Measurements from ENCODE around the gene NCOA1.
"Not testable (repeated sequence)": the region's sequence is repeated elsewhere in the genome, so short reads cannot be mapped to it uniquely, and the experiment has no call there.

Gene NCOA1

DNA sequence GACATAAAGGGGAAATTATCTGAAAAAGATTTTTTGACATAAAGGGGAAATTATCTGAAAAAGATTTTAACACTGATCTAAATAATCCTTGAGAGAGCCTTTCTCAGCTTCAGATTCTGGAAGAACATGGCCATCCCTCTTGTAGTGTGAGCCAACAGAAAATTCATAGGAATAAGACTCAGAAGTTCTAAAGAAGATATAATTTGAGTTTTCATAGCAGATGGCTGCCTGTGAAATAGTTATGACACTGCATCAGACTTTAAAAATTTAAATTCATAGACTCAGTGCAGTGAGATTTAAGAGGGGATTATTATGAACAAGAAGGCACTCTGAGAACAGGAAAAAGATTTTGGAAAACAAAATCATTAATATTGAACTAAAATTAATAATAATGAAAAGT is 50.6 kb downstream of the NCOA1 start:
- DNase-seq = no peak

GRCh38 chr2:24542269-24542872 is 51.3 kb downstream of the NCOA1 start:
- no peak for DNase-seq

DNA sequence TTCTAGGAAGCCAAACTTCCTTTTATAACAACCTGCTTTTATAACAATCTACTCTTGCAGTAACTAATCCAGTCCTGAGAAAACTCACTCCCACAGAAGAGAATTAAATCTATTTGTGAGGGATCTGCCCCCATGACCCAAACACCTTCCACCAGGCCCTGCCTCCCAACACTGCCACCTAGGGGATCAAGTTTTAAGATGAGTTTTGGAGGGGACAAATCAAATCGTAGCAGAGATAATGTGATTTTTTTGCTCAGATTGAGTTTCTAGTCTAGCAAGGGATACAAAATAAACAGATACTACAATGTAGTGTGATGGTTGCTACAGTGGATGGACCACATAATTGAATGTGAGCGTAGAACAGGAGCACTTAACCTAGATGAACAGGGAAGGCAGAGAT is 52.2 kb downstream of the NCOA1 start:
- DNase-seq = no peak

DNA sequence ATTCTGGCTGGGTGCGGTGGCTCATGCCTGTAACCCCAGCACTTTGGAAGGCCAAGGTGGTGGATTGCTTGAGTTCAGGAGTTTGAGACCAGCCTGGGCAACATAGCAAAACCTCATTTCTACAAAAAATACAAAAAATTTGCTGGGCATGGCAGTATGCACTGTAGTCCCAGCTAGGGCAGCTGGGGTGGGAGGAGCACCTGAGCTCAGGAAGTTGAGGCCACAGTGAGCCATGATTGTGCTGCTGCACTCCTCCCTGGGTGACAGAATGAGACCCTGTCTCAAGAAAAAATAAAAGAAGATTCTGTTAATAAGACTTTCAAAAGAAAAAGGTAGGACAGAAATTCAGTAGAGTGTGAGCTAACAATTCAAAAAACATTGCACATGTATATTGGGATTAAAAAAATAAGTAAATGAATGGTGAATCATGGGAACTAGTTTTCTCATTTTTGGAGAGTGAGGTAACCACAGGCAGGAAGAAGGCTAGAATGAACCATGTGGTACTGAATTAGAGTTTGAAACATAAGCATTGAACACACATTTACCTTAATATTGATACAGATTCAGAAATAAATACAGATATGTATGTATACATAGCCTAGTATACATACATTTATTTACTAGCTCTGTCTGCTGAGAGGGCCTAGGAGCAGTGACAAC is 53.5 kb downstream of the NCOA1 start:
- no peak for DNase-seq

- no peak for DNase-seq
Observed at GRCh38 chr2:24546669-24547068, 55.6 kb downstream of the NCOA1 start.

DNA sequence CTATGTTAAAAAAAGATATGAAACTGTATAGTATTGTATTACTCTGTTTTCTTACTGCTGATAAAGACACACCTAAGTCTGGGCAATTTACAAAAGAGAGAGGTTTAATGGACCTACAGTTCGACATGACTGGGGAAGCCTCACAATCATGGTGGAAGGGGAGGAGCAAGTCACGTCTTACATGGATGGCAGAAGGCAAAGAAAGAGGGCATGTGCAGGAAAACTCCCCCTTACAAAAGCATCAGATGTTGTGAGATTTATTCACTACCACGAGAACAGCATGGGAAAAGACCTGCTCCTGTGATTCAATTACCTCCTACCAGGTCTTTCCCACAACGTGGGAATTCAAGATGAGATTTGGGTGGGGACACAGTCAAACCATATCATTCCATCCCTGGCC is 57.0 kb downstream of the NCOA1 start:
- no peak for DNase-seq

DNA sequence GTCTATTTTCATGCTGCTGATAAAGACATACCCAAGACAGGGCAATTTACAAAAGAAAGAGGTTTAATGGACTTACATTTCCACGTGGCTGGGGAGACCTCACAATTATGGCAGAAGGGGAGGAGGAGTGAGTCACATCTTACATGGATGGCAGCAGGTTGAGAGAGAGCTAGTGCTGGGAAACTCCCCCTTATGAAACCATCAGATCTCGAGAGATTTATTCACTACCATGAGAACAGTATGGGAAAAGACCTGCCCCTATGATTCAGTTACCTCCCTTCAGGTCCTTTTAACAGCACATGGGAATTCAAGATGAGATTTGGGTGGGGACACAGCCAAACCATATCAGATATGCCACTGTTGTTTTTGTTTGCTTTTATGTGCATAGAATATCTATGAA is 59.2 kb downstream of the NCOA1 start:
- not testable (repeated sequence) for DNase-seq

DNA sequence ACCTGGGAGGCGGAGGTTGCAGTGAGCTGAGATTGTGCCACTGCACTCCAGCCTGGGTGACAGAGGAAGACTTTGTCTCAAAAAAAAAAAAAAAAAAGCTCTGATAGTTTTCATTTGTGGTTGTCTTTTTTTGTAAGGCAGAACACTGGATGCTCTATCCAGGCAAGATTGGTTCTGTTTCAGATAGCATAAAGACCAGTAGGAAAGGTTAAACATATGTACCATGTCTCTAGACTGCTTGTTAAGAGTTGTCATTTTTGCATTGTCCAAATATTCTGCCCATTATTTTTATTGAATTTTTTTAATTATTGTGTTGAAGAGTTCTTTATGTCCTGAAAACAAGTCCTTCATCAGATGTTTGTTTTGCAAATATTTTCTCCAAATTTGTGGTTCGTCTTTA is 60.0 kb downstream of the NCOA1 start:
- DNase-seq = no peak

- DNase-seq = no peak
Observed at GRCh38 chr2:24552836-24553235, 61.8 kb downstream of the NCOA1 start.

DNA sequence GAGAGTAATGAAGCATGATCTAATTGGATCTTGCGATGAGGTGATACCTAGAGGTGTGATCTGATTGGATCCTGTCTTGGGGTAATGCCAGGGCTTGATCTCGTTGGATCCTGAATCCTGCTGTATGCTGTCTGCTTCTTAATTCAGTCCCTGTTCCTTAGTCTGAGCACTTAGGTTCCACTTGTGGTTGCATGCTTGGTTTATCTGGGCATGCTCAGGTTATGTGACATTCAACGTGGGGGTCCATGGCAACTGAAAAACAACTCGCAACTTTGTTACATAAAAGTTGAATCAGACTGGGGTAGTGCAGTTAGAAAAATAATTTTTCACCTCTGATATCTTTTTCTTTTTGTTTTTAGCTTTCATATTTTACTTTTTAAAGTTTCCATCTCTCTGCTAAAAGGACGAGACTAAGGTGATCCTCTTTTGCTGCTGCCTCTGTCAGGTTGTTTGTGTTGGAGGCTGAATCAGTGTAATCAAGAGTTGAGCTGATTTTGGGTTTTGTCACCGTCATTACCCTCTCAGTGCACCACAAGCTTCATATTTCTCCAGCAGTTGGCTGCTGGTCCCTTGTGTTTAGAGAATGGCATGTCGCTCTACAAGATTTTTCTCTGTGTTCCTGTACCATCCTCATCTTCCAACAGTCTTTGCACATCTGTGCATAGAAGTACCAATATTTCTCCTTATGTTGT is 67.9 kb downstream of the NCOA1 start:
- DNase-seq = no peak

- no peak for DNase-seq
Observed at GRCh38 chr2:24559473-24560113, 68.5 kb downstream of the NCOA1 start.

GRCh38 chr2:24565537-24565936 is 74.5 kb downstream of the NCOA1 start:
- DNase-seq = no peak

- no peak for DNase-seq
Observed at GRCh38 chr2:24566209-24566608, 75.2 kb downstream of the NCOA1 start.

- no peak for DNase-seq
Observed at GRCh38 chr2:24566630-24567029, 75.6 kb downstream of the NCOA1 start.

DNA sequence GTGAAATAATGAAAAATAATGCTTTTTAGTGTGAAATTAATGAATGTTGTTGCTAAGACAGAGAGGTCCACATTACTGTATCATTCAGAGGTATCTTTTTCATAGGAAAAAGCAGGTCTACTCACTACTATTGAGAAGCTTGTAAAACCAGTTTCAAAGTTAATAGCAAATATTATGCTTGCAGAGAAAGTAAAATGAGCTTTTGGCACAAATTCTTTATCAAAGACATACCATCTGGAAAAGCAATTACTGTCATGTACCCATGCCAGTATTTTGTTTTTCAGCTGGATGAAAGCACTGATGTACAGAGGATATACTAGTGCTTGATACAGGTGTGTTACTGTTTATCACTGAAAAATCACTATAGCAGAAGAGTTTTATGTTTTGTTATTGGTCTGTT is 77.5 kb downstream of the NCOA1 start:
- DNase-seq = no peak

- DNase-seq = not testable (repeated sequence)
Observed at GRCh38 chr2:24569565-24569964, 78.5 kb downstream of the NCOA1 start.

DNA sequence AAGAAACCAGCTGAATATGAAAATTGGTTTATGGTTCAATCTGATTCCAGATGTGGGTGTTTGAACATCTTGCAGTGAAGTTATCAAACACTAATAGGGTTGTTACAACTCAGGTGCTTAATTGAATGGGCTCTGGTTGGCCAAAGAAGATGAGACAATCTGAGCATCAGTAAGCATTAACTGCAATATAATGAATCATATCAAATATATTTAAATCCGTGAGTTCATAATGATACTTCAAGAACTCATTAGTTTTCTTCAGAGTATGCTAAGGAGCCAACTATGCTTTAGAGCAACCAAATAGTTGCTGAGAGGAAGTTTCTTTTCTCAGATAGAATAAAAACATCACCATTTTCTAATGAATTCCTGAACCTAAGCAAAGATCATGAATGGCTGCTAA is 79.2 kb downstream of the NCOA1 start:
- no peak for DNase-seq

DNA sequence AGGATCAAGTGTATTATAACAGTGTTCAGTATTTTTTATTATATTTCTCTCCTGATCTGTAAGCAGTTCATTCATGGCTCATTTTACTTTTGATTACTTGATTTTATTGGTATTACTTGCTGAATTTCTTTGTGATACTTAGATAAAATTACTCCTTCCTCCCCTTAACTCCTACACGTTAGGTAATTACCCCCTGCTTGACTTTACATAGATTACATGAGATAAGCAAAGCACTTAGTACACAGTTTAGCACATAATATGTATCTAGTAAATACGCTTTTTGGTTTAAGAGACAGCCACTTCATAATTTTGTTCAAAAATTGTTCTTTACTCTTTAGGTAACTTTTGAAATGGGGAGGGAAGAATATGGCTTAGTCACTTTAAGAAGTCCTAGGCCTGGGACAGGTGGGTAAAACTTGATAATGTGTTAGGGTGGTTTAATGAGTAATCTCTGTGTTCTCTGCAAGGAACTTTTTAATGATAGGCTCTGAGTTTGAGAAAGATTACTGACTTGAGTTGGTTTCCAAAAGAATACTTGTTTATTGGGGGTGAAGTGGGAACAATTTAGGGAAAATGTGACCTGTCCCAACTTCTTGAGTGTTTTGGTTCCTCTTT is 80.9 kb downstream of the NCOA1 start:
- DNase-seq = no peak

GRCh38 chr2:24576146-24576545 is 85.1 kb downstream of the NCOA1 start:
- no peak for DNase-seq

DNA sequence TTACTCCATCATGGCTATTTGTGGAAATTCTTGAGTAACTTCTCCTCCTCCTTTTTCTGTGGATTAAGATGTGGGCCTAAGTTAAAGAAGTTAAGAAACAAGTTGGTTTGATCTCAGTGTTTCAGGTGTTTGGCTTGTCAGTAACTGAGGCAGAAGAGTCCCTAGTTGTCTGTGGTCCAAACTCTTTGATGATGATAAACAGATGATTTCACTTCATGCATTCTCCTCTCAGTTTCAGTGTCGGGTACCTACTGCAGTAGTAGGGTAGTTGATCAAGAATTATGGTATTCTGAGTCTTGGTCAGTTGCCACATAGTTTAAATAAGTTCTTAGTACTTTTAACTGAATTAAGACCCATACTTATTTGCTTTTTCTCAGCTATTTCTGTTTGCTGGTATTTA is 85.6 kb downstream of the NCOA1 start:
- DNase-seq = no peak

DNA sequence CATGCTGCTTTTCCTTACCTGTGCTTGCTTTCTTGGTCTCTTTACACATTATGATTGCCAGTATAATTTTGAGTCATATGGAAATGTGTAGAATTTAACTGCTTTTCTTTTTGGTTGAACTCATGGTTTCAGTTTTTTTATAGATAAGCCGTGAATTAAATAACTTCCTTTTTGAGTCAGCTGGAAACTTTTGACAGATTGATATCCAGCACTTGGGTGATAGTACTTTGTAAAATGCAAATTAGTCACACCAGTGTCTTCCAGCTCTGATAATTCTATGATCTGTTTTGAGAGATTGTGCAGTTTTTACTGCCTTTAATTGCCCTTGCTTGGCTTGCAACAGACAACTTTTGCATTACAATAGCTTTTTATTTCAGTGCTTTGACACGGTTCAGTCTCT is 86.4 kb downstream of the NCOA1 start:
- DNase-seq = no peak

- DNase-seq = peak; percentile 3
Observed at GRCh38 chr2:24579053-24579803, 88.2 kb downstream of the NCOA1 start.

DNA sequence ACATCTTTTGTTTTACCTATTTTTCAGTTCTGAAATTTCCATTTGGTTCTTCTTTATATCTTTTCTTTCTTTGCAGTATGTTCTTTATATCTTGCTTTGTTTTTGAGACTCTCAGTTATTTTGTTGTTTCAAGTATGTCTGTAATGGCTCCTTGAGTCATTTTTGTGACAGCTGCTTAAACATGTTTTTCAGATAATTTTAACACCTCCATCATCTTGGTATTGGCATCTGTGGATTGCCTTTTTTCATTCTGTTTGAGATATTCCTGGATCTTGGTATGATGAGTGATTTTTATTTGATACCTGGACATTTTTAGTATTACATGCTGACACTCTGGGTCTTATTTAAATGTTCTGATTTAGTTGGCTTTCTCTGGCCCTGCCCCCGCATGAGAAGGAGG is 89.5 kb downstream of the NCOA1 start:
- DNase-seq = no peak
